DND-41 (cell line): Measurements from ENCODE around the gene PTPN4.

ENCODE experiments used
- ATAC-seq: fragments of 200-7000 bp; cut with Tn5 transposase; 3 replicates; pipeline ENCODE4 v1.9.1; 2021; ENCODE audit warnings: low read depth; ENCODE audit not compliant: insufficient read depth
- DNase-seq: peaks from one replicate; pipeline ENCODE4 v3.0.0-alpha.2; 2020
- H2AFZ ChIP-seq: 2 replicates; pipeline ENCODE4 v1.6.0; 2012; ENCODE audit warnings: low read depth, low read length
- H3K27ac ChIP-seq: 2 replicates; pipeline ENCODE4 v1.5.1; 2012; ENCODE audit warnings: low read length, inconsistent platforms
- H3K27me3 ChIP-seq: fragments of 200-600 bp; sonication (generic); 2 replicates; pipeline ENCODE4 v1.6.0; 2012; ENCODE audit warnings: low read length, mild to moderate bottlenecking, inconsistent platforms; ENCODE audit not compliant: insufficient read depth, poor library complexity
- H3K36me3 ChIP-seq: 2 replicates; pipeline ENCODE4 v1.5.1; 2012; ENCODE audit warnings: low read length, inconsistent platforms; ENCODE audit not compliant: insufficient read depth
- H3K4me1 ChIP-seq: 2 replicates; pipeline ENCODE4 v1.5.1; 2012; ENCODE audit warnings: mild to moderate bottlenecking, low read length; ENCODE audit not compliant: insufficient read depth
- H3K4me2 ChIP-seq: 2 replicates; pipeline ENCODE4 v1.6.0; 2012; ENCODE audit warnings: mild to moderate bottlenecking, moderate library complexity, low read length, inconsistent platforms; ENCODE audit not compliant: insufficient read depth
- H3K4me3 ChIP-seq, 2 experiments: fragments of 200-600 bp in 1 of 2; shearing (Covaris generic) in 1 of 2; 2 replicates each; pipeline ENCODE4 v1.5.1; 2012 to 2016; ENCODE audit warnings: inconsistent platforms in 2 of 2, low read length in 2 of 2, mild to moderate bottlenecking in 2 of 2, low read depth in 1 of 2, moderate library complexity in 1 of 2
- H3K79me2 ChIP-seq: 2 replicates; pipeline ENCODE4 v1.6.0; 2012; ENCODE audit warnings: low read length, inconsistent platforms; ENCODE audit not compliant: insufficient read depth
- H3K9ac ChIP-seq: 2 replicates; pipeline ENCODE4 v1.6.0; 2012; ENCODE audit warnings: low read depth, mild to moderate bottlenecking, inconsistent platforms, low read length, moderate library complexity
- H3K9me3 ChIP-seq: 2 replicates; pipeline ENCODE4 v1.5.1; 2012; ENCODE audit warnings: low read length, moderate library complexity, mild to moderate bottlenecking, inconsistent platforms; ENCODE audit not compliant: insufficient read depth, severe bottlenecking
- H4K20me1 ChIP-seq: 2 replicates; pipeline ENCODE4 v1.6.0; 2012; ENCODE audit warnings: low read length; ENCODE audit not compliant: insufficient read depth
- CTCF ChIP-seq: IDR thresholded peaks from 2 replicates; pipeline ENCODE4 v1.5.1; 2012; ENCODE audit warnings: borderline replicate concordance, low read length, moderate library complexity, mild to moderate bottlenecking; ENCODE audit not compliant: poor library complexity, severe bottlenecking; ENCODE audit errors: extremely low read depth
- EZH2 ChIP-seq: IDR thresholded peaks from 3 replicates; pipeline ENCODE4 v1.6.1; 2012; ENCODE audit warnings: borderline replicate concordance, low read depth, mild to moderate bottlenecking, moderate library complexity, low read length, inconsistent platforms; ENCODE audit not compliant: severe bottlenecking

The PTPN4 gene

DNA sequence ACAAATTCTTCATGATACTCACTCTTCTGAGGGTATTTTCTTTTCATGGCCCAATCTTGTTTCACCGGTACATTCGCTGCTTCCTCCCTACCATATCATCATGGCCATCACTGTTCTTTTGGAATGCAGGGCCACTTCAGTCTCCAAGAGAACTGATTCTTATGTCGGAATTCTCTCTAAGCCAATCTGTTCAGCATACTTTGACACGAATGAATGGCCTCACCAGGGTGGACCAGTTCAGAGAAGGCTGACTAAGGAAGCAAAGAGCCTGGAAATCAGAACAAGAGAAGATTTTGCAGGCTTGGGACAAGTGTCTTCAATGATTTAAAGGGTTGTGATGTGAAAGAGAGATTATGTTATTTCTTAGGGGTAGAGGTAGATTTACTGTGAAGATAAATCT is 248.1 kb downstream of the PTPN4 start:
- H3K4me2 ChIP-seq, result no peak overlapping the region
- no peaks in the 10 kb centered on the region for H3K79me2 ChIP-seq
- no peaks in the 10 kb centered on the region for H3K27me3 ChIP-seq
- DNase-seq, result no peak
- no peak overlapping the region for H3K9ac ChIP-seq
- H3K36me3 ChIP-seq, result no peaks in the 10 kb centered on the region
- no peaks in the 10 kb centered on the region for H3K9me3 ChIP-seq
- no peak overlapping the region for H3K4me3 ChIP-seq
- peaks cover 14% of the 10 kb centered on the region for H3K4me1 ChIP-seq
- H2AFZ ChIP-seq, result no peak overlapping the region
- no peak overlapping the region for H3K27ac ChIP-seq
- no peak for ATAC-seq
- H4K20me1 ChIP-seq, result no peaks in the 10 kb centered on the region
- TF ChIP-seq CTCF (no peak), EZH2 (no peak)

DNA sequence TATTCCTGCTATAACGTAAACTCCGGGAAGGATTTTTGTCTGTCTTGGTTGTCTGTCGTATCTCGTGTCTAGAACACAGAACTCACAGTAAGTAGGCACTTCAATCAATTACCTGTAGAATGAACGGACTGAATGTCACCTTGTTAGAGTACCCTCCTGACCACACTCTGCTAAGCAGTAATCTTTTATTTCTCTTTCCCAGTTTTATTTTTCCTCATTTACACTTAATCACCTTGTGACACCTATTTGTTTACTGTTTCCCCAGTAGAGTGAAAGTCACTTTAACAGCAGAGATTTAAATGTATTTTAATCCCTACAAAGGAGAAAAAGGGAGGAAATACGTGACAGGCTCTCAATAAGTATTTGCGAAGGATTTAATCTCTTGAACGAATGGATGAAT is 252.6 kb downstream of the PTPN4 start:
- H3K4me3 ChIP-seq, result peak overlapping the region; percentile 74 to 80; a peak in 3 of 4 replicates
- peak overlapping the region; percentile 66 for H2AFZ ChIP-seq

GRCh38 chr2:120012771-120013596 is 253.3 kb downstream of the PTPN4 start, which contains the start of gene EPB41L5:
TSS of gene EPB41L5 (plus strand) at chr2:120013077. CDS start at chr2:120019085, 6,008 bp downstream.
- no peak for TF ChIP-seq CTCF
- no peak for TF ChIP-seq EZH2
- H2AFZ ChIP-seq, result peak within 1 kb of the TSS; percentile 66
- H3K27ac ChIP-seq, result peak within 1 kb of the TSS; percentile 73
- H3K27me3 ChIP-seq, result no peaks in the 10 kb centered on the region
- no peaks in the 10 kb centered on the region; the same call in 1 of the 2 replicates for H3K36me3 ChIP-seq
- H3K4me2 ChIP-seq, result peak within 1 kb of the TSS; percentile 78
- DNase-seq (peak; percentile 93), ATAC-seq (peak; percentile 91)
- H3K79me2 ChIP-seq, result peaks cover 42% of the 10 kb centered on the region
- H3K4me1 ChIP-seq, result peaks cover 27% of the 10 kb centered on the region
- H3K9me3 ChIP-seq, result no peaks in the 10 kb centered on the region
- H3K9ac ChIP-seq, result peak within 1 kb of the TSS; percentile 94
- H3K4me3 ChIP-seq, result peak within 1 kb of the TSS; percentile 74 to 80
- H4K20me1 ChIP-seq, result peaks cover 4% of the 10 kb centered on the region; the same call in 1 of the 2 replicates

More for the DNA sequence above, 252.6 kb downstream of the PTPN4 start:
- H3K4me2 ChIP-seq, result peak overlapping the region; percentile 78
- H3K79me2 ChIP-seq, result peaks cover 41% of the 10 kb centered on the region
- peak overlapping the region; percentile 65 for H3K27ac ChIP-seq
- ATAC-seq (no peak), DNase-seq (no peak)
- peaks cover 4% of the 10 kb centered on the region; the same call in 1 of the 2 replicates for H4K20me1 ChIP-seq
- H3K9me3 ChIP-seq, result no peaks in the 10 kb centered on the region
- H3K4me1 ChIP-seq, result peaks cover 27% of the 10 kb centered on the region
- no peak for TF ChIP-seq CTCF
- no peaks in the 10 kb centered on the region for H3K27me3 ChIP-seq
- no peaks in the 10 kb centered on the region; the same call in 1 of the 2 replicates for H3K36me3 ChIP-seq
- H3K9ac ChIP-seq, result peak overlapping the region; percentile 94
